Hepatocyte (in vitro differentiated cells): ENCODE results near the gene KDM4B. TPM values are rescaled to one million over a fixed set of nuclear protein-coding genes. Genes with fewer than 3 reads are reported as not detected.

Source experiments
- DNase-seq: peaks from one replicate; pipeline ENCODE4 v3.0.0-alpha.2; 2016; ENCODE audit warnings: low spot score
- H2AFZ ChIP-seq: fragments of 200-600 bp; sonication (generic); 2 replicates; pipeline ENCODE4 v1.6.0; 2016; ENCODE audit warnings: antibody characterized with exemption, mild to moderate bottlenecking
- H3K27ac ChIP-seq: fragments of 200-600 bp; sonication (generic); 2 replicates; pipeline ENCODE4 v1.5.1; 2016; ENCODE audit warnings: mild to moderate bottlenecking
- H3K27me3 ChIP-seq: fragments of 200-600 bp; sonication (generic); 2 replicates; pipeline ENCODE4 v1.6.1; 2016
- H3K36me3 ChIP-seq: fragments of 200-600 bp; sonication (generic); replicated peaks from 2 replicates; pipeline ENCODE4 v1.5.1; 2016; ENCODE audit warnings: low read depth; ENCODE audit not compliant: insufficient read depth
- H3K4me1 ChIP-seq: fragments of 200-600 bp; sonication (generic); 2 replicates; pipeline ENCODE4 v1.5.1; 2016; ENCODE audit warnings: mild to moderate bottlenecking, moderate library complexity; ENCODE audit not compliant: insufficient read depth
- H3K4me2 ChIP-seq: fragments of 200-600 bp; sonication (generic); 2 replicates; pipeline ENCODE4 v1.6.0; 2016
- H3K4me3 ChIP-seq: fragments of 200-600 bp; sonication (generic); 2 replicates; pipeline ENCODE4 v1.5.1; 2016; ENCODE audit warnings: mild to moderate bottlenecking
- H3K79me2 ChIP-seq: fragments of 200-600 bp; sonication (generic); 2 replicates; pipeline ENCODE4 v1.6.0; 2017; ENCODE audit warnings: mild to moderate bottlenecking
- H3K9me2 ChIP-seq: fragments of 200-600 bp; sonication (generic); replicated peaks from 2 replicates; pipeline ENCODE4 v1.6.0; 2017; ENCODE audit warnings: mild to moderate bottlenecking; ENCODE audit not compliant: insufficient read depth
- H3K9me3 ChIP-seq: fragments of 200-600 bp; sonication (generic); 2 replicates; pipeline ENCODE4 v1.5.1; 2016; ENCODE audit warnings: low read depth, mild to moderate bottlenecking
- H4K20me1 ChIP-seq: fragments of 200-600 bp; sonication (generic); 2 replicates; pipeline ENCODE4 v1.6.0; 2016; ENCODE audit warnings: mild to moderate bottlenecking; ENCODE audit not compliant: insufficient read depth, poor library complexity, severe bottlenecking
- EZH2 ChIP-seq: fragments of 200-600 bp; sonication (generic); IDR thresholded peaks from 2 replicates; pipeline ENCODE4 v1.6.1; 2016; ENCODE audit warnings: antibody characterized with exemption, mild to moderate bottlenecking, borderline replicate concordance
- EZH2phosphoT487 ChIP-seq: fragments of 200-600 bp; sonication (generic); IDR thresholded peaks from one replicate; pipeline ENCODE4 v1.6.1; 2018; ENCODE audit warnings: antibody characterized with exemption, mild to moderate bottlenecking, low read depth, moderate library complexity; ENCODE audit not compliant: unreplicated experiment, severe bottlenecking
- WGBS: methylation state at CpG from one replicate; pipeline ENCODE4 v1.1.6; 2016; ENCODE audit warnings: low lambda C conversion rate; ENCODE audit errors: missing lambda C conversion rate; 5-methylcytosine and 5-hydroxymethylcytosine counted together
- polyA plus RNA-seq: library from polyadenylated mRNA; unstranded; fragments of >200 nt; fragmentation: Nextera tagmentation; extraction: Ambion mirVana; gene quantifications from 2 replicates; pipeline ENCODE4 v1.2.1, GENCODE V29; 2016
- total RNA-seq: library from RNA; depleted of rRNA; stranded (reverse); fragments of >200 nt; gene quantifications from 2 replicates; pipeline ENCODE4 v1.2.3, GENCODE V29; 2014
- TF ChIP-seq, protein P1 (sequence below): fragments of 200-600 bp; sonication (generic); IDR thresholded peaks from 2 replicates; pipeline ENCODE4 v1.5.1; 2016; ENCODE audit warnings: antibody characterized with exemption, mild to moderate bottlenecking; ENCODE audit not compliant: poor library complexity

The KDM4B gene
- total and polyA plus RNA-seq, 2 experiments from 2014 or later = 22.2 to 29.6 TPM

DNA sequence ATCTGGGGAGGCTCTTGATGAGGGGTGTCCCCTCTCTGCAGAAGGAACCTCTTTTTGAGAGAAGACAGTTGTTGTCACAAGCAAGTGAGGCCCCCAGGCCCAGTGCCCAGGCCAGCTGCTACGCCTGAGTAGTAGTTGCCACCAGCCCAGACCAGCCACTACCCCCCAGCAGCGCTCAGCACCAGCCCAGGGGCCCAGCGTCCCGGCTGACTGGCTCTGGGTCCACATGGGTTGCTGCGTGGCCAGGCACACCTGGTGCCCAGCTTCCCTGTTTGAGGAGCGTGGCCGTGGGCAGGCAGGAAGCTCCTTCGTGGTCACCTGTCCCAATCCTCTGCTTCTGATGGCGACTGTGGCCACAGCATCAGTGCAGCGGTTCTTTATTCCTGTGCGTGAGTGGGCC, 84.7 kb downstream of the KDM4B start:
- H3K9me3 ChIP-seq = no peaks in the 10 kb centered on the region
- peaks cover under 1% of the 10 kb centered on the region for H4K20me1 ChIP-seq
- 97% methylated on average over 11 of the region's 11 CpGs for WGBS

DNA sequence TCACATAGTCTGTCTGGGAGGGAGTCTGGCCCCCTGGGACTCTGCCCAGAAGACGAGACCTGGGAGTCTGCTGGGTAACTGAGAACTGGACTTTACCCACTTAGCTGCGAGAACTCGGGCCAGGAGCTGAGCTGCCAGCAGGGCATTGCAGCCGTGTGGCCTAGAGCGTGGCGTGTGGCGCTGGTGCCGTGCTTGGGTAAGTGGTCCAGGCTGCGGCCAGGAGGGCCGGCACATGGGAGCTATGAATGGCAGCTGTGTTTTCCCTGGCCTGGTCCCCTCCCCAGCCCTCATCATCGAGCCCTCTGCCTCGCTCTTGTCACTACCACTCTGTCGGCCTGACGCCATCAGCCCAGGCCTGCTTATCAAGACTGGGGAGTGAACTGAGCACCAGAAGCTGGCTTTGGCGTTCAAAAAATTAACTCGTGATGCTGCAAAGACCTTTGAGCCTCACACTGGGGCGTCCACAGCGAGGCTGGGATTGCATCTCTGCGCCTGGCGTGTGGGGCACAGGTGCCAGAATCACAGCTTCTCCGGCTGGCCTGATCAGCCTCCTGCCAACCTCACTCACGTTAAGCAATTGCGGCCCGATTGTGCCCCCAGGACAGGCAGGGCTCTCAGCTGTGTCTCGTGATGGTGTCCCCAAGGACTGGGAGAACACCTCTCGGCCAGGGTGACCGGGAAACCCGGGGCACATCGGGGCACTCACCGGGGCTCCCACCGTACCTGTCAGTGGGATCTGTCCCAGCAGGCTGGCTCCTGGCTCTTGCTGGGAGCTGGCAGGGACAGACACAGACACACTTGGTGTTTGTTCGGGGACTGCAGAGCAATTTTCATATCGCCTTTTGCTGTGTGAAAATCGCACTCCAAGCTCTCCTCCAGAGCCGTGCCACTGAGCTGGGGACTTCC, 85.9 kb downstream of the KDM4B start:
- no peak for DNase-seq
- Histone ChIP-seq H3K4me2 (no peak overlapping the region), H2AFZ (no peak overlapping the region), H3K4me3 (no peak overlapping the region), H4K20me1 (no peaks in the 10 kb centered on the region), H3K27ac (no peak overlapping the region), H3K27me3 (no peaks in the 10 kb centered on the region), H3K79me2 (no peaks in the 10 kb centered on the region), H3K9me2 (no peaks in the 10 kb centered on the region), H3K9me3 (no peaks in the 10 kb centered on the region), H3K36me3 (no peaks in the 10 kb centered on the region), H3K4me1 (no peaks in the 10 kb centered on the region)
- 96% methylated on average over 35 of the region's 35 CpGs for WGBS
- TF ChIP-seq EZH2 (no peak), EZH2phosphoT487 (no peak)
- TF ChIP-seq, protein P1, sequence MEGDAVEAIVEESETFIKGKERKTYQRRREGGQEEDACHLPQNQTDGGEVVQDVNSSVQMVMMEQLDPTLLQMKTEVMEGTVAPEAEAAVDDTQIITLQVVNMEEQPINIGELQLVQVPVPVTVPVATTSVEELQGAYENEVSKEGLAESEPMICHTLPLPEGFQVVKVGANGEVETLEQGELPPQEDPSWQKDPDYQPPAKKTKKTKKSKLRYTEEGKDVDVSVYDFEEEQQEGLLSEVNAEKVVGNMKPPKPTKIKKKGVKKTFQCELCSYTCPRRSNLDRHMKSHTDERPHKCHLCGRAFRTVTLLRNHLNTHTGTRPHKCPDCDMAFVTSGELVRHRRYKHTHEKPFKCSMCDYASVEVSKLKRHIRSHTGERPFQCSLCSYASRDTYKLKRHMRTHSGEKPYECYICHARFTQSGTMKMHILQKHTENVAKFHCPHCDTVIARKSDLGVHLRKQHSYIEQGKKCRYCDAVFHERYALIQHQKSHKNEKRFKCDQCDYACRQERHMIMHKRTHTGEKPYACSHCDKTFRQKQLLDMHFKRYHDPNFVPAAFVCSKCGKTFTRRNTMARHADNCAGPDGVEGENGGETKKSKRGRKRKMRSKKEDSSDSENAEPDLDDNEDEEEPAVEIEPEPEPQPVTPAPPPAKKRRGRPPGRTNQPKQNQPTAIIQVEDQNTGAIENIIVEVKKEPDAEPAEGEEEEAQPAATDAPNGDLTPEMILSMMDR = no peak

More for the DNA sequence above, 84.7 kb downstream of the KDM4B start:
- TF ChIP-seq, protein P1 = no peak
- TF ChIP-seq EZH2 (no peak), EZH2phosphoT487 (no peak)
- H3K36me3 ChIP-seq = no peaks in the 10 kb centered on the region
- no peak for DNase-seq
- H3K4me3 ChIP-seq = no peak overlapping the region
- peaks cover 5% of the 10 kb centered on the region for H3K79me2 ChIP-seq
- no peak overlapping the region for H2AFZ ChIP-seq
- no peaks in the 10 kb centered on the region for H3K27me3 ChIP-seq
- H3K4me1 ChIP-seq = peaks cover 8% of the 10 kb centered on the region
- H3K9me2 ChIP-seq = no peaks in the 10 kb centered on the region
- no peak overlapping the region for H3K27ac ChIP-seq
- no peak overlapping the region for H3K4me2 ChIP-seq

DNA sequence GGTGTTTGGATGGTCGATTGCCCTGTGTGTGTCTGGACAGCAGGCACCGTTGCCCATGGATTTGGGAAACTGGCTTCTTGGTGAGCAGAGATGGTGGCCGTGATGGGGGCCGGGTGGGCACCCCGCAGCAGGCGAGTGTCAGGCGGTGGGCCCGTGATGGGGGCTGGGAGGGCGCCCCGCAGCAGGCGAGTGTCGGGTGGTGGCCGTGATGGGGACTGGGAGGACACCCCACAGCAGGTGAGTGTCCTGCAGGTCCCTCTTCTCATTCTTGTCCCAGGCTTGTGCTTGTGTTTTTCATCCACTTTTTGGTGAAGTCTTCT, 86.5 kb downstream of the KDM4B start:
- TF ChIP-seq EZH2 (no peak), EZH2phosphoT487 (no peak)
- TF ChIP-seq, protein P1 = no peak
- Histone ChIP-seq H3K79me2 (no peaks in the 10 kb centered on the region), H3K4me1 (no peaks in the 10 kb centered on the region), H2AFZ (no peak overlapping the region), H3K27me3 (no peaks in the 10 kb centered on the region), H3K36me3 (no peaks in the 10 kb centered on the region), H3K9me2 (no peaks in the 10 kb centered on the region), H3K27ac (no peak overlapping the region), H3K4me3 (no peak overlapping the region), H4K20me1 (no peaks in the 10 kb centered on the region), H3K4me2 (no peak overlapping the region), H3K9me3 (no peaks in the 10 kb centered on the region)
- DNase-seq = no peak
- WGBS = 95% methylated on average over 13 of the region's 13 CpGs
